H9 (cell line): ENCODE data around the gene MAGOH. TPM values are rescaled to one million over a fixed set of nuclear protein-coding genes. Genes with fewer than 3 reads are reported as not detected.

Experiments used
- DNase-seq: peaks from one replicate; pipeline ENCODE4 v3.0.0-alpha.2; 2017
- H2AFZ ChIP-seq: one replicate; pipeline ENCODE4 v1.6.1; 2013; ENCODE audit warnings: mild to moderate bottlenecking, low read length, control low read depth, moderate library complexity
- H2AK5ac ChIP-seq: 2 replicates; pipeline ENCODE4 v1.6.1; 2013; ENCODE audit warnings: low read length, control low read depth, mixed read lengths; ENCODE audit not compliant: insufficient read length
- H2BK120ac ChIP-seq: one replicate; pipeline ENCODE4 v1.6.1; 2013; ENCODE audit warnings: low read depth, mild to moderate bottlenecking, low read length, control low read depth, inconsistent platforms; ENCODE audit not compliant: poor library complexity, severe bottlenecking
- H2BK12ac ChIP-seq: 2 replicates; pipeline ENCODE4 v1.6.1; 2013; ENCODE audit warnings: low read length, control low read depth, mixed read lengths, low read depth; ENCODE audit not compliant: insufficient read length
- H2BK15ac ChIP-seq: 2 replicates; pipeline ENCODE4 v1.6.1; 2013; ENCODE audit warnings: low read depth, low read length, control low read depth
- H2BK20ac ChIP-seq: one replicate; pipeline ENCODE4 v1.6.1; 2013; ENCODE audit warnings: low read depth, mild to moderate bottlenecking, low read length, control low read depth, inconsistent platforms; ENCODE audit not compliant: poor library complexity, severe bottlenecking
- H2BK5ac ChIP-seq: 2 replicates; pipeline ENCODE4 v1.6.1; 2013; ENCODE audit warnings: low read length, control low read depth, mixed read lengths; ENCODE audit not compliant: insufficient read length
- H3K14ac ChIP-seq: 2 replicates; pipeline ENCODE4 v1.6.1; 2013; ENCODE audit warnings: low read length, control low read depth; ENCODE audit not compliant: insufficient read depth
- H3K18ac ChIP-seq: 2 replicates; pipeline ENCODE4 v1.6.1; 2013; ENCODE audit warnings: low read depth, mild to moderate bottlenecking, mixed read lengths, low read length, control low read depth; ENCODE audit not compliant: insufficient read length
- H3K23ac ChIP-seq: 2 replicates; pipeline ENCODE4 v1.6.1; 2013; ENCODE audit warnings: low read length, control low read depth, mixed read lengths, low read depth; ENCODE audit not compliant: insufficient read length
- H3K23me2 ChIP-seq: 2 replicates; pipeline ENCODE4 v1.6.1; 2013; ENCODE audit warnings: low read depth, mild to moderate bottlenecking, mixed read lengths, low read length, control low read depth; ENCODE audit not compliant: insufficient read length, poor library complexity, severe bottlenecking
- H3K27ac ChIP-seq: 2 replicates; pipeline ENCODE4 v1.5.1; 2013; ENCODE audit warnings: low read length, control low read depth, mixed read lengths, low read depth; ENCODE audit not compliant: insufficient read length
- H3K27me3 ChIP-seq: 2 replicates; pipeline ENCODE4 v1.6.1; 2013; ENCODE audit warnings: low read length, control low read depth, inconsistent platforms; ENCODE audit not compliant: insufficient read depth
- H3K4ac ChIP-seq: 2 replicates; pipeline ENCODE4 v1.6.1; 2013; ENCODE audit warnings: low read depth, mild to moderate bottlenecking, control low read depth, inconsistent platforms, low read length, moderate library complexity
- H3K4me1 ChIP-seq: 2 replicates; pipeline ENCODE4 v1.6.1; 2013; ENCODE audit warnings: low read length, control low read depth, inconsistent platforms; ENCODE audit not compliant: insufficient read depth
- H3K4me2 ChIP-seq: 2 replicates; pipeline ENCODE4 v1.6.1; 2013; ENCODE audit warnings: low read length, control low read depth, mixed read lengths; ENCODE audit not compliant: insufficient read length, insufficient read depth
- H3K56ac ChIP-seq: 2 replicates; pipeline ENCODE4 v1.6.1; 2013; ENCODE audit warnings: low read depth, mild to moderate bottlenecking, mixed read lengths, low read length, control low read depth; ENCODE audit not compliant: insufficient read length
- H3K79me1 ChIP-seq: 2 replicates; pipeline ENCODE4 v1.6.1; 2013; ENCODE audit warnings: low read depth, mild to moderate bottlenecking, moderate library complexity, low read length, control low read depth, inconsistent platforms; ENCODE audit not compliant: insufficient read depth, poor library complexity, severe bottlenecking
- H3K79me2 ChIP-seq: 2 replicates; pipeline ENCODE4 v1.6.1; 2013; ENCODE audit warnings: low read length, control low read depth, inconsistent platforms; ENCODE audit not compliant: insufficient read depth
- H3K9ac ChIP-seq: 2 replicates; pipeline ENCODE4 v1.6.1; 2013; ENCODE audit warnings: low read length, control low read depth, mixed read lengths; ENCODE audit not compliant: insufficient read length; ENCODE audit errors: extremely low read depth
- H3K9me3 ChIP-seq: one replicate; pipeline ENCODE4 v1.6.1; 2013; ENCODE audit warnings: low read depth, low read length, inconsistent platforms; ENCODE audit not compliant: control insufficient read depth
- H3T11ph ChIP-seq: one replicate; pipeline ENCODE4 v1.6.1; 2013; ENCODE audit warnings: mild to moderate bottlenecking, low read length, control low read depth, inconsistent platforms
- H4K20me1 ChIP-seq: one replicate; pipeline ENCODE4 v1.6.1; 2013; ENCODE audit not compliant: control insufficient read depth, insufficient read length, insufficient read depth
- H4K5ac ChIP-seq: 2 replicates; pipeline ENCODE4 v1.6.1; 2013; ENCODE audit warnings: low read depth, mild to moderate bottlenecking, mixed read lengths, low read length, control low read depth; ENCODE audit not compliant: insufficient read length
- H4K8ac ChIP-seq: replicated peaks from 2 replicates; pipeline ENCODE4 v1.6.1; 2013; ENCODE audit warnings: low read length, control low read depth, mixed read lengths, low read depth; ENCODE audit not compliant: insufficient read length
- H4K91ac ChIP-seq: 2 replicates; pipeline ENCODE4 v1.6.1; 2013; ENCODE audit warnings: low read depth, mild to moderate bottlenecking, moderate library complexity, mixed read lengths, low read length, control low read depth; ENCODE audit not compliant: insufficient read length
- H3K27ac Mint-ChIP-seq, 3 experiments: 2 replicates in 2 of 3; 3 replicates in 1 of 3; pipeline ENCODE4 v1.8.0; 2020 to 2021; ENCODE audit warnings: mixed read lengths in 3 of 3, mild to moderate bottlenecking in 1 of 3, moderate library complexity in 1 of 3
- H3K27me3 Mint-ChIP-seq: 2 replicates; pipeline ENCODE4 v1.8.0; 2021; ENCODE audit warnings: low read depth, mild to moderate bottlenecking, moderate library complexity, mixed read lengths
- H3K36me3 Mint-ChIP-seq, 3 experiments: 2 replicates in 2 of 3; 3 replicates in 1 of 3; pipeline ENCODE4 v1.8.0; 2020 to 2021; ENCODE audit warnings: low read depth in 3 of 3, mixed read lengths in 3 of 3; ENCODE audit not compliant: insufficient read depth in 1 of 3
- H3K4me1 Mint-ChIP-seq, 2 experiments: 2 replicates each; pipeline ENCODE4 v1.8.0; 2020; ENCODE audit warnings: mixed read lengths in 2 of 2
- H3K4me3 Mint-ChIP-seq, 2 experiments: 2 replicates in 1 of 2; 3 replicates in 1 of 2; pipeline ENCODE4 v1.8.0; 2020 to 2021; ENCODE audit warnings: mild to moderate bottlenecking in 2 of 2, mixed read lengths in 2 of 2, moderate library complexity in 1 of 2
- H3K9me3 Mint-ChIP-seq, 2 experiments: 2 replicates in 1 of 2; 3 replicates in 1 of 2; pipeline ENCODE4 v1.8.0; 2020; ENCODE audit warnings: mild to moderate bottlenecking in 2 of 2, mixed read lengths in 2 of 2, moderate library complexity in 1 of 2
- CTCF ChIP-seq: fragments of 200-600 bp; sonication (generic); conservative IDR thresholded peaks from 3 replicates; pipeline ENCODE4 v1.8.0; 2021; ENCODE audit warnings: antibody characterized with exemption, mild to moderate bottlenecking
- WGBS: extraction: QIAGEN DNeasy Blood & Tissue Kit; methylation state at CpG from one replicate; pipeline ENCODE4 v1.1.7; 2013; ENCODE audit warnings: missing lambda C conversion rate, low lambda C conversion rate, mixed read lengths; ENCODE audit not compliant: insufficient read length; ENCODE audit errors: extremely low coverage; 5-methylcytosine and 5-hydroxymethylcytosine counted together
- total RNA-seq: library from RNA; stranded (reverse); gene quantifications from 2 replicates; pipeline ENCODE4 v1.2.1, GENCODE V29; 2021

The MAGOH gene
- total RNA-seq, 1 experiment from 2014 or later = 81.2 TPM

DNA sequence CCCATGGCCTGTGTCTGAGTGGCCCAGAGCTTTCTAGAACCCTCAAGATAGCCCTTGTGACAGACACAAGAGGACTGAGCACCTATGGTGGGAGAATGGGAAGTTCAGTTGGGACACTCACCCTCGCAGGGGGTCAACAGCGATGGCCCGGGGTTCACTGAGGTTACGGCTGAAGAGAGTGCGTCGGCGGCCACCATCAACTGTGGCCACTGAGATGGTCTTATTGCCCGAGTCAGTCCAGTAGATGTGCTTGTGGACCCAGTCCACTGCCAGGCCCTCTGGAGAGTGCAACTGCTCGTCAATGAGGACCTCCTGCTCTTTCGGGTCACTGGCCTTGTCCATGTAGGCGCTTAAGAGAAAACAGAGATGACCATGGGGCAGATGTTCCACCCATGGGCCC, 25.7 kb upstream of the MAGOH start:
- H3K4ac ChIP-seq = no peak overlapping the region
- no peak overlapping the region for H4K8ac ChIP-seq
- Mint-ChIP-seq H3K4me1 (no peaks in the 10 kb centered on the region), H3K27me3 (no peaks in the 10 kb centered on the region), H3K36me3 (peaks cover 51 to 97% (median 76%) of the 10 kb centered on the region in 3 experiments; a peak in 6 of 7 replicates), H3K4me3 (no peak overlapping the region), H3K9me3 (no peaks in the 10 kb centered on the region), H3K27ac (no peak overlapping the region)
- H3K79me2 ChIP-seq = no peaks in the 10 kb centered on the region
- H3K4me2 ChIP-seq = no peak overlapping the region
- no peaks in the 10 kb centered on the region for H3K23me2 ChIP-seq
- H3K56ac ChIP-seq = no peak overlapping the region
- no peaks in the 10 kb centered on the region for H3K79me1 ChIP-seq
- no peak overlapping the region for H2AK5ac ChIP-seq
- no peak overlapping the region for H2BK20ac ChIP-seq
- H3K9ac ChIP-seq = no peak overlapping the region
- H3T11ph ChIP-seq = no peak overlapping the region
- no peaks in the 10 kb centered on the region for H3K9me3 ChIP-seq
- WGBS = no CpG with 5 or more reads among the region's 11 CpGs
- no peak overlapping the region for H2AFZ ChIP-seq
- no peaks in the 10 kb centered on the region for H3K27me3 ChIP-seq
- H3K23ac ChIP-seq = no peak overlapping the region
- H3K14ac ChIP-seq = no peak overlapping the region
- TF ChIP-seq CTCF = no peak
- H2BK120ac ChIP-seq = no peak overlapping the region
- H4K20me1 ChIP-seq = no peaks in the 10 kb centered on the region
- H4K91ac ChIP-seq = no peak overlapping the region
- no peak overlapping the region for H2BK12ac ChIP-seq
- no peak overlapping the region for H2BK15ac ChIP-seq
- no peak overlapping the region for H4K5ac ChIP-seq
- DNase-seq = no peak
- no peak overlapping the region for H2BK5ac ChIP-seq
- H3K18ac ChIP-seq = no peak overlapping the region
- H3K27ac ChIP-seq = no peak overlapping the region
- H3K4me1 ChIP-seq = no peaks in the 10 kb centered on the region
